RWPE2 (cell line): ENCODE data around the gene PLEKHA5.

Experiments used
- ATAC-seq: fragments of 200-7000 bp; cut with Tn5 transposase; 3 replicates; pipeline ENCODE4 v1.9.1; 2021; ENCODE audit warnings: low read depth
- DNase-seq: peaks from one replicate; pipeline ENCODE4 v3.0.0-alpha.2; 2020; ENCODE audit warnings: low spot score
- H3K27ac ChIP-seq: fragments of 450-650 bp; 2 replicates; pipeline ENCODE4 v1.5.1; 2017; ENCODE audit warnings: mild to moderate bottlenecking; ENCODE audit not compliant: poor library complexity, severe bottlenecking
- H3K27me3 ChIP-seq: fragments of 250-450 bp; sonication (Bioruptor Pico); 2 replicates; pipeline ENCODE4 v1.5.1; 2021; ENCODE audit warnings: mild to moderate bottlenecking, moderate library complexity; ENCODE audit not compliant: insufficient read depth, poor library complexity, severe bottlenecking
- H3K36me3 ChIP-seq: fragments of 250-450 bp; sonication (Bioruptor Pico); 2 replicates; pipeline ENCODE4 v1.5.1; 2020; ENCODE audit warnings: low read depth, mild to moderate bottlenecking, moderate library complexity
- H3K4me1 ChIP-seq: fragments of 250-450 bp; sonication (Bioruptor Pico); 2 replicates; pipeline ENCODE4 v1.5.1; 2021; ENCODE audit warnings: mild to moderate bottlenecking, moderate library complexity; ENCODE audit not compliant: insufficient read depth, poor library complexity, severe bottlenecking
- H3K4me3 ChIP-seq: fragments of 250-450 bp; sonication (Bioruptor Pico); 2 replicates; pipeline ENCODE4 v1.5.1; 2021; ENCODE audit warnings: mild to moderate bottlenecking, moderate library complexity; ENCODE audit not compliant: severe bottlenecking
- H3K9me3 ChIP-seq: fragments of 250-450 bp; sonication (Bioruptor Pico); 2 replicates; pipeline ENCODE4 v1.5.1; 2021; ENCODE audit warnings: mild to moderate bottlenecking, moderate library complexity; ENCODE audit not compliant: severe bottlenecking
- CTCF ChIP-seq: fragments of 450-650 bp; IDR thresholded peaks from one replicate; pipeline ENCODE4 v1.5.1; 2017; ENCODE audit warnings: mild to moderate bottlenecking, moderate library complexity; ENCODE audit not compliant: poor library complexity, severe bottlenecking

PLEKHA5 gene

GRCh38 chr12:19201661-19202060 is 72.1 kb downstream of the PLEKHA5 start:
- peaks cover 6% of the 10 kb centered on the region for H3K4me1 ChIP-seq
- TF ChIP-seq CTCF: no peak
- no peak overlapping the region for H3K27ac ChIP-seq
- DNase-seq (no peak), ATAC-seq (no peak)
- H3K4me3 ChIP-seq: no peak overlapping the region
- H3K9me3 ChIP-seq: no peaks in the 10 kb centered on the region
- no peaks in the 10 kb centered on the region for H3K27me3 ChIP-seq
- H3K36me3 ChIP-seq: no peaks in the 10 kb centered on the region

DNA sequence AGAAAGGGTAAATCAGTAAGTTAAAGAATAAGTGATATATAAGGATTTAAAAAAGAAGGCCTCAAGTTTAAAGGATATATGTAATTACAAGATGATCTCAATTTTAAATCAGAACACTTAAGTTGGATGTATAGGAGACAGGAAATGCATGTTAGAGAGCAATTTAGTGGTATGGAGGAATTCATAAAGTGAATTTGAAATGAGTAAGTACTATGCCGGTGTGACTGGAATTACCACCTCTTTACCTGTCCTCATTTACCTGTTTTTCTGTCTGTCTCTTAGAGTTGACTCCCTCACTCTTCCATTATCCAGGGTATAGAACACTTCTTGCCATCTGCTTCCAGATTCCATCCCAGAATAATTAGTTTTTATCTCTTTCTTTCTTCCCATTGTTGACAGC is 73.5 kb downstream of the PLEKHA5 start:
- Histone ChIP-seq H3K27ac (no peak overlapping the region), H3K36me3 (no peaks in the 10 kb centered on the region), H3K27me3 (no peaks in the 10 kb centered on the region), H3K4me1 (peaks cover 6% of the 10 kb centered on the region), H3K9me3 (no peaks in the 10 kb centered on the region), H3K4me3 (no peak overlapping the region)
- DNase-seq (no peak), ATAC-seq (no peak)
- TF ChIP-seq CTCF: no peak

DNA sequence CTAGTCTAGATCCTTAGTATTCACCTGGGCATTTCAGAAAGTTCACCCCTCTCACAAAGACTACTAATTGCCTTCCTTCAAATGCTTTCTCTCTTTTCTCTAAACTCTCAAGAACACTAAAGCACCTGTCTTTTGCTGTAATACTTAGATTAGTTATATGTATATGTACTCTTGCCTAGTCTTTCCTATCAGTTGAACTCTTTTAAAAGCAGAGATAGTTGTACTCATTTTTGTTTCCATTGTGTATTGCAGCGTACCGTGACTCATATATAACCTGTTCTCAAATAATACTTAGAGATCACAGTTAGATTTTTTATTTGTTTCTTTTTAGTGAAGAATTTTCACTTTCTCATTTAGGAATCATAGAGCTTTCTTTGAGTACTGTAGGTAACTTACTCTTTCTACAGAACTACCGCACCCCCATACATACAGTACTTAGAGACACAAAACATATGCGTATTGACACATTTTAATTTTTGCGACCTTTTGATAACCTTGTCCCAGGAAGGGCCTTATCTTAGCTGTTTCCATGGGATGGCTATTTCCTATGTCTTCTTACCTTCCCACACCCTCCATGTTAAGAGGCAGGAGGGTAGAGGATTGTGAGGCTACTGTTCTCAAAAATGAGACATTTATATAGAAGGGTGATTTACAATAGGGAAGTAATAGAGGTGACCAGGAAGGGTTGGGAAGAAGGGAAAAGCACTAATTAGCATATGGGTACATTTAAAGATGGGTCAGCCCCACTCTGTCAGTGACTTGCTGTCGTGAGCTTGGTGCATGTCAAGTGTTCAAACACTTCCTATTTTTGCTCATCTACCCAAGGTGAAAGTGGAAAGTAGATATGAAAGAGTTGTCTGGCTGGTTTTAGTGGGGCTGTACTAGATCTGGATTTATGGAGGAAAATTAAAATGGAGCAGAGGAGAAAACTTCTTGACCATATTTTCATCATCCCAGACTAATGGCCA is 74.3 kb downstream of the PLEKHA5 start:
- no peaks in the 10 kb centered on the region for H3K36me3 ChIP-seq
- H3K4me1 ChIP-seq: no peaks in the 10 kb centered on the region
- H3K9me3 ChIP-seq: no peaks in the 10 kb centered on the region
- H3K27ac ChIP-seq: no peak overlapping the region
- H3K4me3 ChIP-seq: no peak overlapping the region
- no peak for TF ChIP-seq CTCF
- no peak for DNase-seq
- H3K27me3 ChIP-seq: no peaks in the 10 kb centered on the region
- ATAC-seq: no peak

DNA sequence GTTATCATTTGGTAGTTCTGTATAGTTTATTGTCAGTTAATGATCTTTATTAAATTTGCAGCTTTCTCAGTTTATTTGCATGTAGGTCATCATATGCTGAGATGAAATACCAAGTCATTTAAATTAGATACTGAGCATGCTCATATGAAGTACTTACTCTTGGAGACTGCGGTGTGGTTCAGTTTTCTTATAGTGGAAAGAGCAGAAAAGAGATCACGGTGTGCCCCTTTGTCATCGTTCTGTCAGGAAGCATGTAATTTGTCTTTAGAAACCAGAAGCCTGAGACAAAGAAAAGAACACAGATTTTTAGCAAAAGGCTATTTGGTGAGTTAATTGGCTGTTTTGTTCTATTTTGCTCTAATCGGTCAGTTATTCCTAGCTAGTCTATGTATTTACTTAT is 75.6 kb downstream of the PLEKHA5 start:
- Histone ChIP-seq H3K4me3 (no peak overlapping the region), H3K9me3 (no peaks in the 10 kb centered on the region), H3K4me1 (no peaks in the 10 kb centered on the region), H3K27ac (no peak overlapping the region), H3K36me3 (no peaks in the 10 kb centered on the region), H3K27me3 (no peaks in the 10 kb centered on the region)
- ATAC-seq: no peak
- TF ChIP-seq CTCF: no peak
- no peak for DNase-seq

GRCh38 chr12:19206493-19207077 is 77.1 kb downstream of the PLEKHA5 start:
- H3K4me3 ChIP-seq: no peak overlapping the region
- TF ChIP-seq CTCF: no peak
- ATAC-seq: no peak

More at GRCh38 chr12:19206493-19207077, 77.1 kb downstream of the PLEKHA5 start:
- H3K36me3 ChIP-seq: no peaks in the 10 kb centered on the region
- H3K27me3 ChIP-seq: no peaks in the 10 kb centered on the region
- no peaks in the 10 kb centered on the region for H3K9me3 ChIP-seq
- H3K27ac ChIP-seq: no peak overlapping the region
- DNase-seq: no peak
- no peaks in the 10 kb centered on the region for H3K4me1 ChIP-seq
